ENCODE results near the gene DHFR2.
"Not testable (repeated sequence)": the region's sequence is repeated elsewhere in the genome, so short reads cannot be mapped to it uniquely, and the experiment has no call there.

The DHFR2 gene

GRCh38 chr3:94082391-94082937, 19.7 kb upstream of the DHFR2 start:
- Histone ChIP-seq H3K27me3 (ENCODE audit: control insufficient read depth in 1 of 2, insufficient read depth in 2 of 2, low read length in 2 of 2) (no peaks in the 10 kb centered on the region), H3K27ac (ENCODE audit: low read depth, low read length) (no peak overlapping the region), H3K36me3 (ENCODE audit: insufficient read depth, low read length) (no peaks in the 10 kb centered on the region), H3K9ac (ENCODE audit: low read length) (no peak overlapping the region), H3K4me3 (ENCODE audit: low read depth in 1 of 2, low read length in 2 of 2) (no peak overlapping the region), H3K9me3 (ENCODE audit: low read length) (no peaks in the 10 kb centered on the region), H3K4me1 (ENCODE audit: insufficient read depth, low read length) (no peaks in the 10 kb centered on the region)

GRCh38 chr3:94081884-94082283, 19.2 kb upstream of the DHFR2 start:
- Histone ChIP-seq H3K36me3 (ENCODE audit: insufficient read depth, low read length) (no peaks in the 10 kb centered on the region), H3K27ac (ENCODE audit: low read depth, low read length) (no peak overlapping the region), H3K4me3 (ENCODE audit: low read depth in 1 of 2, low read length in 2 of 2) (no peak overlapping the region), H3K4me1 (ENCODE audit: insufficient read depth, low read length) (no peaks in the 10 kb centered on the region), H3K9me3 (ENCODE audit: low read length) (no peaks in the 10 kb centered on the region), H3K9ac (ENCODE audit: low read length) (no peak overlapping the region), H3K27me3 (ENCODE audit: control insufficient read depth in 1 of 2, insufficient read depth in 2 of 2, low read length in 2 of 2) (no peaks in the 10 kb centered on the region)

GRCh38 chr3:94080552-94080951, 17.8 kb upstream of the DHFR2 start:
- not testable (repeated sequence) for H3K27ac ChIP-seq (ENCODE audit: low read depth, low read length); H3K9me3 ChIP-seq (ENCODE audit: low read length); H3K9ac ChIP-seq (ENCODE audit: low read length); H3K4me3 ChIP-seq (ENCODE audit: low read depth in 1 of 2, low read length in 2 of 2); H3K4me1 ChIP-seq (ENCODE audit: insufficient read depth, low read length); H3K36me3 ChIP-seq (ENCODE audit: insufficient read depth, low read length); H3K27me3 ChIP-seq (ENCODE audit: control insufficient read depth in 1 of 2, insufficient read depth in 2 of 2, low read length in 2 of 2)

- H3K27ac ChIP-seq (ENCODE audit: low read depth, low read length) = no peak overlapping the region
- H3K4me3 ChIP-seq (ENCODE audit: low read depth in 1 of 2, low read length in 2 of 2) = no peak overlapping the region
- no peak overlapping the region for H3K9ac ChIP-seq (ENCODE audit: low read length)
- H3K4me1 ChIP-seq (ENCODE audit: insufficient read depth, low read length) = no peaks in the 10 kb centered on the region
- H3K36me3 ChIP-seq (ENCODE audit: insufficient read depth, low read length) = peaks cover 13% of the 10 kb centered on the region
- H3K9me3 ChIP-seq (ENCODE audit: low read length) = no peaks in the 10 kb centered on the region
- H3K27me3 ChIP-seq (ENCODE audit: control insufficient read depth in 1 of 2, insufficient read depth in 2 of 2, low read length in 2 of 2) = no peaks in the 10 kb centered on the region
Observed at GRCh38 chr3:94076055-94076454, 13.3 kb upstream of the DHFR2 start.

GRCh38 chr3:94071713-94072284, 9.1 kb upstream of the DHFR2 start:
- H3K4me3 ChIP-seq (ENCODE audit: low read depth in 1 of 2, low read length in 2 of 2) = no peak overlapping the region
- no peaks in the 10 kb centered on the region for H3K27me3 ChIP-seq (ENCODE audit: control insufficient read depth in 1 of 2, insufficient read depth in 2 of 2, low read length in 2 of 2)

GRCh38 chr3:94070341-94070911, 7.7 kb upstream of the DHFR2 start:
- Histone ChIP-seq H3K27me3 (ENCODE audit: control insufficient read depth in 1 of 2, insufficient read depth in 2 of 2, low read length in 2 of 2) (no peaks in the 10 kb centered on the region), H3K9ac (ENCODE audit: low read length) (no peak overlapping the region), H3K9me3 (ENCODE audit: low read length) (no peaks in the 10 kb centered on the region), H3K27ac (ENCODE audit: low read depth, low read length) (no peak overlapping the region), H3K4me3 (ENCODE audit: low read depth in 1 of 2, low read length in 2 of 2) (no peak overlapping the region), H3K36me3 (ENCODE audit: insufficient read depth, low read length) (peaks cover 12% of the 10 kb centered on the region), H3K4me1 (ENCODE audit: insufficient read depth, low read length) (peaks cover 5% of the 10 kb centered on the region)

More at GRCh38 chr3:94071713-94072284, 9.1 kb upstream of the DHFR2 start:
- Histone ChIP-seq H3K9ac (ENCODE audit: low read length) (no peak overlapping the region), H3K4me1 (ENCODE audit: insufficient read depth, low read length) (peaks cover 5% of the 10 kb centered on the region), H3K27ac (ENCODE audit: low read depth, low read length) (no peak overlapping the region), H3K9me3 (ENCODE audit: low read length) (no peaks in the 10 kb centered on the region), H3K36me3 (ENCODE audit: insufficient read depth, low read length) (peaks cover 16% of the 10 kb centered on the region)

GRCh38 chr3:94069194-94069813, 6.6 kb upstream of the DHFR2 start:
- H3K36me3 ChIP-seq (ENCODE audit: insufficient read depth, low read length) = peaks cover 12% of the 10 kb centered on the region
- peaks cover 7% of the 10 kb centered on the region for H3K4me1 ChIP-seq (ENCODE audit: insufficient read depth, low read length)
- H3K9ac ChIP-seq (ENCODE audit: low read length) = no peak overlapping the region
- H3K27ac ChIP-seq (ENCODE audit: low read depth, low read length) = no peak overlapping the region
- no peak overlapping the region for H3K4me3 ChIP-seq (ENCODE audit: low read depth in 1 of 2, low read length in 2 of 2)
- H3K27me3 ChIP-seq (ENCODE audit: control insufficient read depth in 1 of 2, insufficient read depth in 2 of 2, low read length in 2 of 2) = no peaks in the 10 kb centered on the region
- no peaks in the 10 kb centered on the region for H3K9me3 ChIP-seq (ENCODE audit: low read length)

GRCh38 chr3:94066506-94067500, 4.1 kb upstream of the DHFR2 start:
- Histone ChIP-seq H3K27ac (ENCODE audit: low read depth, low read length) (no peak overlapping the region), H3K4me1 (ENCODE audit: insufficient read depth, low read length) (peaks cover 14% of the 10 kb centered on the region), H3K9me3 (ENCODE audit: low read length) (no peaks in the 10 kb centered on the region), H3K9ac (ENCODE audit: low read length) (no peak overlapping the region), H3K4me3 (ENCODE audit: low read depth in 1 of 2, low read length in 2 of 2) (no peak overlapping the region), H3K27me3 (ENCODE audit: control insufficient read depth in 1 of 2, insufficient read depth in 2 of 2, low read length in 2 of 2) (no peaks in the 10 kb centered on the region), H3K36me3 (ENCODE audit: insufficient read depth, low read length) (peaks cover 6% of the 10 kb centered on the region)

- no peak overlapping the region for H3K27ac ChIP-seq (ENCODE audit: low read depth, low read length)
Observed at GRCh38 chr3:94065819-94066480, 3.2 kb upstream of the DHFR2 start.

GRCh38 chr3:94065122-94065521, 2.4 kb upstream of the DHFR2 start:
- peaks cover 9% of the 10 kb centered on the region for H3K36me3 ChIP-seq (ENCODE audit: insufficient read depth, low read length)
- H3K9ac ChIP-seq (ENCODE audit: low read length) = no peak overlapping the region
- H3K27me3 ChIP-seq (ENCODE audit: control insufficient read depth in 1 of 2, insufficient read depth in 2 of 2, low read length in 2 of 2) = no peaks in the 10 kb centered on the region
- H3K4me1 ChIP-seq (ENCODE audit: insufficient read depth, low read length) = peaks cover 14% of the 10 kb centered on the region
- H3K4me3 ChIP-seq (ENCODE audit: low read depth in 1 of 2, low read length in 2 of 2) = no peak overlapping the region
- H3K27ac ChIP-seq (ENCODE audit: low read depth, low read length) = no peak overlapping the region
- H3K9me3 ChIP-seq (ENCODE audit: low read length) = no peaks in the 10 kb centered on the region

More at GRCh38 chr3:94065819-94066480, 3.2 kb upstream of the DHFR2 start:
- Histone ChIP-seq H3K4me3 (ENCODE audit: low read depth in 1 of 2, low read length in 2 of 2) (no peak overlapping the region), H3K9me3 (ENCODE audit: low read length) (no peaks in the 10 kb centered on the region), H3K27me3 (ENCODE audit: control insufficient read depth in 1 of 2, insufficient read depth in 2 of 2, low read length in 2 of 2) (no peaks in the 10 kb centered on the region), H3K9ac (ENCODE audit: low read length) (no peak overlapping the region), H3K4me1 (ENCODE audit: insufficient read depth, low read length) (peaks cover 14% of the 10 kb centered on the region), H3K36me3 (ENCODE audit: insufficient read depth, low read length) (peaks cover 4% of the 10 kb centered on the region)

All from muscle layer of colon (tissue), 2 donors.